H1 (cell line): Measurements from ENCODE around the gene ANGPTL2. TPM values are rescaled to one million over a fixed set of nuclear protein-coding genes. Genes with fewer than 3 reads are reported as not detected.
A peak's percentile ranks its signal among the peaks of the same experiment; 100 is the strongest.

Experiments
- CTCF ChIA-PET: fragments of 300-600 bp; sonication (Branson Sonifier 250); formaldehyde crosslinking; loops from one replicate; lab custom pipeline; 2021; ENCODE audit not compliant: partially characterized antibody; lab: Charles Lee
- POLR2A ChIA-PET: fragments of 300-600 bp; sonication (Branson Sonifier 250); formaldehyde crosslinking; loops from one replicate; lab custom pipeline; 2021; ENCODE audit warnings: inconsistent platforms; ENCODE audit not compliant: partially characterized antibody; lab: Charles Lee
- DNase-seq, 2 experiments: peaks; one replicate each; pipeline versions ENCODE4 v3.0.0 to v3.0.0-alpha.2; 2010 to 2022; ENCODE audit warnings: low spot score in 2 of 2, low read depth in 1 of 2, mixed read lengths in 1 of 2
- FAIRE-seq: peaks from 2 replicates; lab custom pipeline; 2011; peaks lifted over from hg19 to GRCh38; lab: Jason Lieb, UNC
- H2AFZ ChIP-seq: 2 replicates; pipeline ENCODE4 v1.8.1; 2012; ENCODE audit warnings: low read length, inconsistent platforms
- H2AK5ac ChIP-seq: 2 replicates; pipeline ENCODE4 v1.6.1; 2013; ENCODE audit warnings: low read depth, low read length
- H2BK120ac ChIP-seq: replicated peaks from 2 replicates; pipeline ENCODE3; 2013; ENCODE audit warnings: low read depth, low read length, inconsistent platforms
- H2BK12ac ChIP-seq: 2 replicates; pipeline ENCODE4 v1.6.1; 2013; ENCODE audit warnings: low read depth, low read length
- H2BK15ac ChIP-seq: 2 replicates; pipeline ENCODE4 v1.6.1; 2013; ENCODE audit warnings: low read length
- H2BK20ac ChIP-seq: 2 replicates; pipeline ENCODE4 v1.6.1; 2013; ENCODE audit warnings: low read length
- H2BK5ac ChIP-seq: 2 replicates; pipeline ENCODE4 v1.6.1; 2013; ENCODE audit warnings: low read depth, low read length
- H3K14ac ChIP-seq: 2 replicates; pipeline ENCODE4 v1.6.1; 2013; ENCODE audit warnings: inconsistent platforms; ENCODE audit not compliant: insufficient read length
- H3K18ac ChIP-seq: 2 replicates; pipeline ENCODE4 v1.6.1; 2013; ENCODE audit warnings: low read length; ENCODE audit errors: extremely low read depth
- H3K23ac ChIP-seq: 2 replicates; pipeline ENCODE4 v1.6.1; 2013; ENCODE audit warnings: inconsistent platforms; ENCODE audit not compliant: insufficient read length
- H3K23me2 ChIP-seq: 2 replicates; pipeline ENCODE4 v1.6.1; 2013; ENCODE audit warnings: low read depth, low read length
- H3K27ac ChIP-seq: 2 replicates; pipeline ENCODE4 v1.6.1; 2011; ENCODE audit warnings: low read depth, low read length, inconsistent platforms
- H3K27me3 ChIP-seq, 4 experiments: replicated peaks in 1 of 4; 1 replicate in 1 of 4; 2 replicates in 3 of 4; pipeline versions ENCODE4 v1.6.1 to v1.8.1; 2011 to 2013; ENCODE audit warnings: low read length in 3 of 4, mild to moderate bottlenecking in 3 of 4, inconsistent platforms in 2 of 4, mixed read lengths in 2 of 4, moderate library complexity in 1 of 4; ENCODE audit not compliant: control insufficient read depth in 3 of 4, insufficient read depth in 3 of 4; ENCODE audit errors: extremely low read depth in 1 of 4
- H3K36me3 ChIP-seq, 4 experiments: 2 replicates each; pipeline versions ENCODE4 v1.6.1 to v1.8.1; 2011 to 2013; ENCODE audit warnings: mild to moderate bottlenecking in 4 of 4, low read length in 3 of 4, moderate library complexity in 2 of 4, control low read depth in 1 of 4, inconsistent platforms in 1 of 4; ENCODE audit not compliant: insufficient read depth in 4 of 4, control insufficient read depth in 2 of 4
- H3K4ac ChIP-seq: replicated peaks from 2 replicates; pipeline ENCODE3; 2013; ENCODE audit warnings: low read length, low read depth, mixed read lengths, inconsistent platforms; ENCODE audit not compliant: insufficient read length
- H3K4me1 ChIP-seq, 4 experiments: replicated peaks in 1 of 4; 1 replicate in 1 of 4; 2 replicates in 3 of 4; pipeline versions ENCODE4 v1.6.1 to v1.8.1; 2011 to 2013; ENCODE audit warnings: low read length in 3 of 4, inconsistent platforms in 2 of 4, mixed read lengths in 1 of 4; ENCODE audit not compliant: insufficient read depth in 4 of 4, control insufficient read depth in 3 of 4
- H3K4me2 ChIP-seq, 2 experiments: 2 replicates each; pipeline versions ENCODE4 v1.6.1 to v1.8.1; 2011 to 2013; ENCODE audit warnings: low read depth in 2 of 2, low read length in 2 of 2, control low read depth in 1 of 2, inconsistent platforms in 1 of 2, mild to moderate bottlenecking in 1 of 2; ENCODE audit not compliant: insufficient read depth in 1 of 2
- H3K4me3 ChIP-seq, 4 experiments: fragments of 200-600, 300-600 bp in 1 of 4; sonication (generic), shearing (Covaris generic), sonication (Bioruptor Twin) in 1 of 4; 2 replicates each; pipeline versions ENCODE4 v1.5.1 to v1.8.1; 2011 to 2016; ENCODE audit warnings: low read length in 4 of 4, low read depth in 3 of 4, control low read depth in 2 of 4, inconsistent platforms in 2 of 4, mild to moderate bottlenecking in 2 of 4, mixed read lengths in 1 of 4, moderate library complexity in 1 of 4; ENCODE audit not compliant: insufficient read depth in 2 of 4; ENCODE audit errors: extremely low read depth in 1 of 4
- H3K56ac ChIP-seq: replicated peaks from 2 replicates; pipeline ENCODE3; 2013; ENCODE audit warnings: low read depth, mild to moderate bottlenecking, mixed read lengths, low read length, inconsistent platforms; ENCODE audit not compliant: insufficient read length
- H3K79me1 ChIP-seq: 2 replicates; pipeline ENCODE4 v1.6.1; 2013; ENCODE audit warnings: low read depth, low read length, control low read depth
- H3K79me2 ChIP-seq, 2 experiments: 2 replicates each; pipeline versions ENCODE4 v1.6.1 to v1.8.1; 2012 to 2013; ENCODE audit warnings: low read length in 2 of 2, mild to moderate bottlenecking in 2 of 2, inconsistent platforms in 1 of 2; ENCODE audit not compliant: insufficient read depth in 2 of 2, control insufficient read depth in 1 of 2
- H3K9ac ChIP-seq, 4 experiments: replicated peaks in 1 of 4; 1 replicate in 1 of 4; 2 replicates in 3 of 4; pipeline versions ENCODE4 v1.6.1 to v1.8.1; 2011 to 2013; ENCODE audit warnings: low read depth in 3 of 4, low read length in 3 of 4, control low read depth in 2 of 4, mild to moderate bottlenecking in 2 of 4, moderate library complexity in 2 of 4, inconsistent platforms in 1 of 4; ENCODE audit errors: extremely low read depth in 1 of 4
- H3K9me3 ChIP-seq, 2 experiments: 2 replicates each; pipeline versions ENCODE4 v1.6.1 to v1.8.1; 2012 to 2013; ENCODE audit warnings: mild to moderate bottlenecking in 2 of 2, moderate library complexity in 2 of 2, control low read depth in 1 of 2, inconsistent platforms in 1 of 2, low read depth in 1 of 2, low read length in 1 of 2, mixed read lengths in 1 of 2; ENCODE audit not compliant: insufficient read depth in 2 of 2
- H4K20me1 ChIP-seq, 2 experiments: replicated peaks in 1 of 2; 2 replicates each; pipeline versions ENCODE3 to v1.8.1; 2011 to 2013; ENCODE audit warnings: inconsistent platforms in 2 of 2, low read length in 2 of 2, mild to moderate bottlenecking in 1 of 2; ENCODE audit not compliant: insufficient read depth in 2 of 2, control insufficient read depth in 1 of 2
- H4K5ac ChIP-seq: 2 replicates; pipeline ENCODE4 v1.6.1; 2013; ENCODE audit warnings: low read length, low read depth, mixed read lengths, inconsistent platforms; ENCODE audit not compliant: insufficient read length
- H4K8ac ChIP-seq: 2 replicates; pipeline ENCODE4 v1.8.0; 2013; ENCODE audit warnings: mild to moderate bottlenecking, moderate library complexity, low read length, inconsistent platforms; ENCODE audit not compliant: insufficient read depth; ENCODE audit errors: extremely low read depth
- H4K91ac ChIP-seq: replicated peaks from 2 replicates; pipeline ENCODE3; 2013; ENCODE audit warnings: low read length, mixed read lengths, inconsistent platforms; ENCODE audit not compliant: insufficient read length
- BCL11A ChIP-seq, 2 experiments: IDR thresholded peaks; one replicate each; pipeline ENCODE4 v1.6.1; 2011; ENCODE audit warnings: low read depth in 2 of 2, low read length in 2 of 2, mild to moderate bottlenecking in 2 of 2
- E2F6 ChIP-seq: IDR thresholded peaks from 2 replicates; pipeline ENCODE4 v1.6.1; 2012; ENCODE audit warnings: inconsistent platforms
- FOSL1 ChIP-seq: IDR thresholded peaks from 2 replicates; pipeline ENCODE4 v1.6.1; 2011; ENCODE audit warnings: mild to moderate bottlenecking, low read depth, low read length, moderate library complexity; ENCODE audit not compliant: insufficient read depth
- NANOG ChIP-seq: IDR thresholded peaks from 2 replicates; pipeline ENCODE4 v1.6.1; 2011; ENCODE audit warnings: low read length, low read depth, mild to moderate bottlenecking, inconsistent platforms; ENCODE audit not compliant: insufficient read depth, poor library complexity, severe bottlenecking
- PHF8 ChIP-seq: fragments of 200-600 bp; sonication (generic); conservative IDR thresholded peaks from 2 replicates; pipeline ENCODE4 v1.7.1; 2012; ENCODE audit warnings: low read depth, mild to moderate bottlenecking, inconsistent platforms, low read length, moderate library complexity
- RBBP5 ChIP-seq: IDR thresholded peaks from 2 replicates; pipeline ENCODE4 v1.7.1; 2012; ENCODE audit warnings: low read depth, mild to moderate bottlenecking, inconsistent platforms, low read length, moderate library complexity, borderline replicate concordance
- RXRA ChIP-seq: IDR thresholded peaks from 2 replicates; pipeline ENCODE4 v1.6.1; 2011; ENCODE audit warnings: low read depth, mild to moderate bottlenecking, low read length, moderate library complexity; ENCODE audit not compliant: insufficient read depth
- SRF ChIP-seq: IDR thresholded peaks from 2 replicates; pipeline ENCODE4 v1.6.1; 2011; ENCODE audit warnings: mild to moderate bottlenecking, low read depth, low read length, moderate library complexity
- WGBS, 2 experiments: shearing (Covaris generic) in 1 of 2; methylation state at CpG; one replicate each; pipeline versions ENCODE4 v1.1.6 to v1.1.7; 2013 to 2015; ENCODE audit warnings: low lambda C conversion rate in 2 of 2, mixed read lengths in 2 of 2, inconsistent platforms in 1 of 2, low coverage in 1 of 2, missing lambda C conversion rate in 1 of 2; ENCODE audit not compliant: insufficient replicate concordance in 2 of 2, insufficient coverage in 1 of 2, insufficient read length in 1 of 2; ENCODE audit errors: extremely low coverage in 1 of 2, missing lambda C conversion rate in 1 of 2; 5-methylcytosine and 5-hydroxymethylcytosine counted together
- polyA plus RNA-seq, 7 experiments: library from polyadenylated mRNA; depleted of rRNA in 3 of 7; stranded (reverse) in 5 of 7; unstranded in 2 of 7; fragments of >200 nt in 5 of 7; fragments of 200-250 nt in 2 of 7; gene quantifications; 1 replicate in 5 of 7; 2 replicates in 1 of 7; 4 replicates in 1 of 7; pipeline versions ENCODE4 v1.2.1 to v1.2.3, GENCODE V29; 2011 to 2013; ENCODE audit warnings: missing spikeins in 2 of 7, mixed read lengths in 2 of 7
- total RNA-seq: library from RNA; stranded (reverse); fragmentation: NEBNext Ultra II Directional; extraction: Animal tissue kit (Norgen Biotek cat#: 25700); gene quantifications from 2 replicates; pipeline ENCODE4 v1.2.1, GENCODE V29; 2021

Gene ANGPTL2
- total and polyA plus RNA-seq, 2 of the 8 experiments (the other 6 are each of a cell fraction or from before 2014, with no cell fraction given) = 9.0 to 10.6 TPM

DNA sequence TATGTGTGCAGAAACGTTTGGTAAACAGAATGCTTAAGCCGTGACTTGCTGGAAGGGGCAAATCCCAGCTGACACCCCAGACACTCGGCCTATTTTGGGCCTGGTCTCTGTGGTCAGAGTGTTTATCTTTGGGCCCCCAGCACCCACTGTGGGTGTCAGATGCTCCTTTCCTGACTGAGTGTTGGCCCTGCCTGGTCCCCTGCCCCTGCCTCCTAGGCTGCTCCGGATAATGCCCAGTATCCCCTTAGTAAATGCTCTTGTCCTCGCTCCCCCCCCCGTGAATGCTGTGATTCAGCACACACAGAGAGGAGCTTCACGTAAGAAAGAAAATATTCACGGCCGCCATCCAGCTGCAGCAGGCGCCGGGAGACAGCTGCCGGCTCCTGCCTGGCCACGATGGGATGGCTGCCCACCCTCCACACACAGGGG lies 11.3 kb upstream of the ANGPTL2 start:
- H2BK12ac ChIP-seq = no peak overlapping the region
- peaks cover 0 to 3% of the 10 kb centered on the region in 2 experiments for H4K20me1 ChIP-seq
- no peak overlapping the region for H3K56ac ChIP-seq
- H3K14ac ChIP-seq = no peak overlapping the region
- no peaks in the 10 kb centered on the region for H3K9me3 ChIP-seq
- H2BK120ac ChIP-seq = no peak overlapping the region
- no peak overlapping the region for H3K27ac ChIP-seq
- no peak for DNase-seq
- H3K4me2 ChIP-seq = peak overlapping the region in 1 of 2 experiments; percentile 43; a peak in 2 of 4 replicates
- no peak overlapping the region for H2BK20ac ChIP-seq
- no peak overlapping the region for H3K23ac ChIP-seq
- H4K91ac ChIP-seq = no peak overlapping the region
- H3K79me2 ChIP-seq = no peaks in the 10 kb centered on the region
- H2BK15ac ChIP-seq = no peak overlapping the region
- H3K4me3 ChIP-seq = no peak overlapping the region
- FAIRE-seq = no peak
- H3K18ac ChIP-seq = 0 out of 2 replicates have a peak overlapping the region, but pooled peaks have one; percentile 27
- H3K36me3 ChIP-seq = no peaks in the 10 kb centered on the region
- ChIA-PET POLR2A (interaction anchor here (0.7 to 2.1 kb wide), 4 partner anchors 11 to 26 kb away, joined by 3 to 12 read pairs (median 4); partner anchors contain the start of gene ANGPTL2), CTCF (interaction anchor here (0.5 to 2.4 kb wide), 12 partner anchors 9 to 429 kb away, joined by 3 to 11 read pairs (median 4); no protein-coding TSS in a partner anchor)
- 58% methylated on average over 13 of the region's 13 CpGs; no CpG with 5 or more reads in 1 of the 2 experiments for WGBS, 2 experiments
- H4K5ac ChIP-seq = no peak overlapping the region
- 0 out of 2 replicates have a peak overlapping the region, but pooled peaks have one; percentile 22 for H4K8ac ChIP-seq
- no peaks in the 10 kb centered on the region for H3K23me2 ChIP-seq
- H2AK5ac ChIP-seq = no peak overlapping the region
- no peak overlapping the region for H3K9ac ChIP-seq
- TF ChIP-seq SRF (no peak), NANOG (no peak), RXRA (no peak), BCL11A (IDR thresholded peaks at IDR 0.05; ENCODE audit: low read depth in 2 of 2, low read length in 2 of 2) (no peak), FOSL1 (no peak), PHF8 (no peak), RBBP5 (no peak), E2F6 (no peak)
- H2AFZ ChIP-seq = no peak overlapping the region
- no peaks in the 10 kb centered on the region for H3K79me1 ChIP-seq
- no peak overlapping the region for H2BK5ac ChIP-seq
- no peaks in the 10 kb centered on the region; a peak in 2 of 7 replicates for H3K27me3 ChIP-seq
- H3K4ac ChIP-seq = no peak overlapping the region
- peaks cover 7 to 16% (median 12%) of the 10 kb centered on the region in 4 experiments for H3K4me1 ChIP-seq
